DOHH2 (cell line): ENCODE measurements around the gene CFAP77.

ENCODE experiments used
- EZH2phosphoT487 ChIP-seq: fragments of 200-600 bp; sonication (generic); IDR thresholded peaks from 2 replicates; pipeline ENCODE4 v1.6.1; 2017; ENCODE audit warnings: borderline replicate concordance, mild to moderate bottlenecking, antibody characterized with exemption, low read length, moderate library complexity, mixed read lengths
- TF ChIP-seq, protein P1 (sequence below): fragments of 200-600 bp; sonication (generic); IDR thresholded peaks from one replicate; pipeline ENCODE4 v1.5.1; 2014; ENCODE audit warnings: antibody characterized with exemption, mild to moderate bottlenecking, low read depth, low read length; ENCODE audit not compliant: poor library complexity, severe bottlenecking

DNA sequence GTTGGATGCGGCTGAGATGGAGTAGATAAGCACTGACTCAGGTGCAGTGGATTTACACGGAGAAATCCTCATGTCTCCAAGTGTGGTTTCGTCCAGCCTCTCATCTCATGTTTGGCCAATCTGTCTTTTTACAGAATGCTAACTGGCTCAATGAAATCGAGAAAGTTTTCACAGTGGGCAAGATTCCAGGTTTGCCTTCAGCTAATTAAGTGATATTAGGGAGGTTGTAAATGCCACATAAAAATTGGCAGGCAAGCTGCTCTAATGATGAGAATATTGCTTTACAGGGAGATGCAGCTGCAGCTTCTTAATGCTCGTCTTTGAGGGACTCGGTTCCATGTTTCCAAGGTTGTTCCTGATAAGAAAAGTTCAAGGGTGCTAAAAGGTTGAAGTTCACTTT, 196.1 kb downstream of the CFAP77 start:
- TF ChIP-seq, protein P1, sequence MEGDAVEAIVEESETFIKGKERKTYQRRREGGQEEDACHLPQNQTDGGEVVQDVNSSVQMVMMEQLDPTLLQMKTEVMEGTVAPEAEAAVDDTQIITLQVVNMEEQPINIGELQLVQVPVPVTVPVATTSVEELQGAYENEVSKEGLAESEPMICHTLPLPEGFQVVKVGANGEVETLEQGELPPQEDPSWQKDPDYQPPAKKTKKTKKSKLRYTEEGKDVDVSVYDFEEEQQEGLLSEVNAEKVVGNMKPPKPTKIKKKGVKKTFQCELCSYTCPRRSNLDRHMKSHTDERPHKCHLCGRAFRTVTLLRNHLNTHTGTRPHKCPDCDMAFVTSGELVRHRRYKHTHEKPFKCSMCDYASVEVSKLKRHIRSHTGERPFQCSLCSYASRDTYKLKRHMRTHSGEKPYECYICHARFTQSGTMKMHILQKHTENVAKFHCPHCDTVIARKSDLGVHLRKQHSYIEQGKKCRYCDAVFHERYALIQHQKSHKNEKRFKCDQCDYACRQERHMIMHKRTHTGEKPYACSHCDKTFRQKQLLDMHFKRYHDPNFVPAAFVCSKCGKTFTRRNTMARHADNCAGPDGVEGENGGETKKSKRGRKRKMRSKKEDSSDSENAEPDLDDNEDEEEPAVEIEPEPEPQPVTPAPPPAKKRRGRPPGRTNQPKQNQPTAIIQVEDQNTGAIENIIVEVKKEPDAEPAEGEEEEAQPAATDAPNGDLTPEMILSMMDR: no peak
- no peak for TF ChIP-seq EZH2phosphoT487
